H9 (cell line): ENCODE data around the gene SDHA. TPM values are rescaled to one million over a fixed set of nuclear protein-coding genes. Genes with fewer than 3 reads are reported as not detected.

Experiments
- DNase-seq: peaks from one replicate; pipeline ENCODE4 v3.0.0-alpha.2; 2017
- H2AFZ ChIP-seq: one replicate; pipeline ENCODE4 v1.6.1; 2013; ENCODE audit warnings: mild to moderate bottlenecking, low read length, control low read depth, moderate library complexity
- H2AK5ac ChIP-seq: 2 replicates; pipeline ENCODE4 v1.6.1; 2013; ENCODE audit warnings: low read length, control low read depth, mixed read lengths; ENCODE audit not compliant: insufficient read length
- H2BK120ac ChIP-seq: one replicate; pipeline ENCODE4 v1.6.1; 2013; ENCODE audit warnings: low read depth, mild to moderate bottlenecking, low read length, control low read depth, inconsistent platforms; ENCODE audit not compliant: poor library complexity, severe bottlenecking
- H2BK12ac ChIP-seq: 2 replicates; pipeline ENCODE4 v1.6.1; 2013; ENCODE audit warnings: low read length, control low read depth, mixed read lengths, low read depth; ENCODE audit not compliant: insufficient read length
- H2BK15ac ChIP-seq: 2 replicates; pipeline ENCODE4 v1.6.1; 2013; ENCODE audit warnings: low read depth, low read length, control low read depth
- H2BK20ac ChIP-seq: one replicate; pipeline ENCODE4 v1.6.1; 2013; ENCODE audit warnings: low read depth, mild to moderate bottlenecking, low read length, control low read depth, inconsistent platforms; ENCODE audit not compliant: poor library complexity, severe bottlenecking
- H2BK5ac ChIP-seq: 2 replicates; pipeline ENCODE4 v1.6.1; 2013; ENCODE audit warnings: low read length, control low read depth, mixed read lengths; ENCODE audit not compliant: insufficient read length
- H3K14ac ChIP-seq: 2 replicates; pipeline ENCODE4 v1.6.1; 2013; ENCODE audit warnings: low read length, control low read depth; ENCODE audit not compliant: insufficient read depth
- H3K18ac ChIP-seq: 2 replicates; pipeline ENCODE4 v1.6.1; 2013; ENCODE audit warnings: low read depth, mild to moderate bottlenecking, mixed read lengths, low read length, control low read depth; ENCODE audit not compliant: insufficient read length
- H3K23ac ChIP-seq: 2 replicates; pipeline ENCODE4 v1.6.1; 2013; ENCODE audit warnings: low read length, control low read depth, mixed read lengths, low read depth; ENCODE audit not compliant: insufficient read length
- H3K23me2 ChIP-seq: 2 replicates; pipeline ENCODE4 v1.6.1; 2013; ENCODE audit warnings: low read depth, mild to moderate bottlenecking, mixed read lengths, low read length, control low read depth; ENCODE audit not compliant: insufficient read length, poor library complexity, severe bottlenecking
- H3K27ac ChIP-seq: 2 replicates; pipeline ENCODE4 v1.5.1; 2013; ENCODE audit warnings: low read length, control low read depth, mixed read lengths, low read depth; ENCODE audit not compliant: insufficient read length
- H3K27me3 ChIP-seq: 2 replicates; pipeline ENCODE4 v1.6.1; 2013; ENCODE audit warnings: low read length, control low read depth, inconsistent platforms; ENCODE audit not compliant: insufficient read depth
- H3K4ac ChIP-seq: 2 replicates; pipeline ENCODE4 v1.6.1; 2013; ENCODE audit warnings: low read depth, mild to moderate bottlenecking, control low read depth, inconsistent platforms, low read length, moderate library complexity
- H3K4me1 ChIP-seq: 2 replicates; pipeline ENCODE4 v1.6.1; 2013; ENCODE audit warnings: low read length, control low read depth, inconsistent platforms; ENCODE audit not compliant: insufficient read depth
- H3K4me2 ChIP-seq: 2 replicates; pipeline ENCODE4 v1.6.1; 2013; ENCODE audit warnings: low read length, control low read depth, mixed read lengths; ENCODE audit not compliant: insufficient read length, insufficient read depth
- H3K56ac ChIP-seq: 2 replicates; pipeline ENCODE4 v1.6.1; 2013; ENCODE audit warnings: low read depth, mild to moderate bottlenecking, mixed read lengths, low read length, control low read depth; ENCODE audit not compliant: insufficient read length
- H3K79me1 ChIP-seq: 2 replicates; pipeline ENCODE4 v1.6.1; 2013; ENCODE audit warnings: low read depth, mild to moderate bottlenecking, moderate library complexity, low read length, control low read depth, inconsistent platforms; ENCODE audit not compliant: insufficient read depth, poor library complexity, severe bottlenecking
- H3K79me2 ChIP-seq: 2 replicates; pipeline ENCODE4 v1.6.1; 2013; ENCODE audit warnings: low read length, control low read depth, inconsistent platforms; ENCODE audit not compliant: insufficient read depth
- H3K9ac ChIP-seq: 2 replicates; pipeline ENCODE4 v1.6.1; 2013; ENCODE audit warnings: low read length, control low read depth, mixed read lengths; ENCODE audit not compliant: insufficient read length; ENCODE audit errors: extremely low read depth
- H3K9me3 ChIP-seq: one replicate; pipeline ENCODE4 v1.6.1; 2013; ENCODE audit warnings: low read depth, low read length, inconsistent platforms; ENCODE audit not compliant: control insufficient read depth
- H3T11ph ChIP-seq: one replicate; pipeline ENCODE4 v1.6.1; 2013; ENCODE audit warnings: mild to moderate bottlenecking, low read length, control low read depth, inconsistent platforms
- H4K20me1 ChIP-seq: one replicate; pipeline ENCODE4 v1.6.1; 2013; ENCODE audit not compliant: control insufficient read depth, insufficient read length, insufficient read depth
- H4K5ac ChIP-seq: 2 replicates; pipeline ENCODE4 v1.6.1; 2013; ENCODE audit warnings: low read depth, mild to moderate bottlenecking, mixed read lengths, low read length, control low read depth; ENCODE audit not compliant: insufficient read length
- H4K8ac ChIP-seq: replicated peaks from 2 replicates; pipeline ENCODE4 v1.6.1; 2013; ENCODE audit warnings: low read length, control low read depth, mixed read lengths, low read depth; ENCODE audit not compliant: insufficient read length
- H4K91ac ChIP-seq: 2 replicates; pipeline ENCODE4 v1.6.1; 2013; ENCODE audit warnings: low read depth, mild to moderate bottlenecking, moderate library complexity, mixed read lengths, low read length, control low read depth; ENCODE audit not compliant: insufficient read length
- H3K27ac Mint-ChIP-seq, 3 experiments: 2 replicates in 2 of 3; 3 replicates in 1 of 3; pipeline ENCODE4 v1.8.0; 2020 to 2021; ENCODE audit warnings: mixed read lengths in 3 of 3, mild to moderate bottlenecking in 1 of 3, moderate library complexity in 1 of 3
- H3K27me3 Mint-ChIP-seq: 2 replicates; pipeline ENCODE4 v1.8.0; 2021; ENCODE audit warnings: low read depth, mild to moderate bottlenecking, moderate library complexity, mixed read lengths
- H3K36me3 Mint-ChIP-seq, 3 experiments: 2 replicates in 2 of 3; 3 replicates in 1 of 3; pipeline ENCODE4 v1.8.0; 2020 to 2021; ENCODE audit warnings: low read depth in 3 of 3, mixed read lengths in 3 of 3; ENCODE audit not compliant: insufficient read depth in 1 of 3
- H3K4me1 Mint-ChIP-seq, 2 experiments: 2 replicates each; pipeline ENCODE4 v1.8.0; 2020; ENCODE audit warnings: mixed read lengths in 2 of 2
- H3K4me3 Mint-ChIP-seq, 2 experiments: 2 replicates in 1 of 2; 3 replicates in 1 of 2; pipeline ENCODE4 v1.8.0; 2020 to 2021; ENCODE audit warnings: mild to moderate bottlenecking in 2 of 2, mixed read lengths in 2 of 2, moderate library complexity in 1 of 2
- H3K9me3 Mint-ChIP-seq, 2 experiments: 2 replicates in 1 of 2; 3 replicates in 1 of 2; pipeline ENCODE4 v1.8.0; 2020; ENCODE audit warnings: mild to moderate bottlenecking in 2 of 2, mixed read lengths in 2 of 2, moderate library complexity in 1 of 2
- CTCF ChIP-seq: fragments of 200-600 bp; sonication (generic); conservative IDR thresholded peaks from 3 replicates; pipeline ENCODE4 v1.8.0; 2021; ENCODE audit warnings: antibody characterized with exemption, mild to moderate bottlenecking
- WGBS: extraction: QIAGEN DNeasy Blood & Tissue Kit; methylation state at CpG from one replicate; pipeline ENCODE4 v1.1.7; 2013; ENCODE audit warnings: missing lambda C conversion rate, low lambda C conversion rate, mixed read lengths; ENCODE audit not compliant: insufficient read length; ENCODE audit errors: extremely low coverage; 5-methylcytosine and 5-hydroxymethylcytosine counted together
- total RNA-seq: library from RNA; stranded (reverse); gene quantifications from 2 replicates; pipeline ENCODE4 v1.2.1, GENCODE V29; 2021

The SDHA gene
- total RNA-seq, 1 experiment from 2014 or later = 84.8 TPM

- no peak overlapping the region for H3K18ac ChIP-seq
- peaks cover 0 to 2% (median 2%) of the 10 kb centered on the region in 3 experiments; a peak in 3 of 7 replicates for H3K36me3 Mint-ChIP-seq
- H4K8ac ChIP-seq = no peak overlapping the region
- H3K79me2 ChIP-seq = no peaks in the 10 kb centered on the region
- no peaks in the 10 kb centered on the region for H4K20me1 ChIP-seq
- no peaks in the 10 kb centered on the region for H3K27me3 ChIP-seq
- H3K23me2 ChIP-seq = no peaks in the 10 kb centered on the region
- no peak overlapping the region for H2AFZ ChIP-seq
- no peak overlapping the region for H4K91ac ChIP-seq
- no peak overlapping the region for H3K4me2 ChIP-seq
- H3K9me3 Mint-ChIP-seq = no peaks in the 10 kb centered on the region
- no peak overlapping the region for H4K5ac ChIP-seq
- no peak overlapping the region for H3K4me3 Mint-ChIP-seq
- H3K79me1 ChIP-seq = no peaks in the 10 kb centered on the region
- peaks cover 9% of the 10 kb centered on the region for H3K27me3 Mint-ChIP-seq
- no peak overlapping the region for H2BK120ac ChIP-seq
- H3K4me1 ChIP-seq = 0 out of 2 replicates have a peak, but pooled peaks cover 3% of the 10 kb centered on the region
- H3K56ac ChIP-seq = no peak overlapping the region
- peaks cover 9 to 13% of the 10 kb centered on the region in 2 experiments for H3K4me1 Mint-ChIP-seq
- H3K23ac ChIP-seq = no peak overlapping the region
- H3K4ac ChIP-seq = no peak overlapping the region
- no peak overlapping the region for H2AK5ac ChIP-seq
- no peak overlapping the region for H2BK12ac ChIP-seq
- no peak for TF ChIP-seq CTCF
- H3T11ph ChIP-seq = no peak overlapping the region
- no peak overlapping the region for H2BK15ac ChIP-seq
- H3K27ac ChIP-seq = no peak overlapping the region
- H2BK20ac ChIP-seq = no peak overlapping the region
- no peak overlapping the region for H3K14ac ChIP-seq
- WGBS = no CpG with 5 or more reads among the region's 11 CpGs
- no peak overlapping the region for H2BK5ac ChIP-seq
- DNase-seq = no peak
- no peak overlapping the region for H3K27ac Mint-ChIP-seq
- no peak overlapping the region for H3K9ac ChIP-seq
- no peaks in the 10 kb centered on the region for H3K9me3 ChIP-seq
Observed at GRCh38 chr5:189976-190365, 28.1 kb upstream of the SDHA start.
